22Rv1 (cell line): ENCODE results near the gene MGAT5.

Experiments
- ZFX ChIP-seq: fragments of 450-650 bp; IDR thresholded peaks from 2 replicates; pipeline ENCODE4 v1.6.1; 2017; ENCODE audit warnings: antibody characterized with exemption, borderline replicate concordance
- TF ChIP-seq, protein P1 (sequence below): fragments of 450-650 bp; IDR thresholded peaks from 2 replicates; pipeline ENCODE4 v1.5.1; 2017; ENCODE audit warnings: mild to moderate bottlenecking

DNA sequence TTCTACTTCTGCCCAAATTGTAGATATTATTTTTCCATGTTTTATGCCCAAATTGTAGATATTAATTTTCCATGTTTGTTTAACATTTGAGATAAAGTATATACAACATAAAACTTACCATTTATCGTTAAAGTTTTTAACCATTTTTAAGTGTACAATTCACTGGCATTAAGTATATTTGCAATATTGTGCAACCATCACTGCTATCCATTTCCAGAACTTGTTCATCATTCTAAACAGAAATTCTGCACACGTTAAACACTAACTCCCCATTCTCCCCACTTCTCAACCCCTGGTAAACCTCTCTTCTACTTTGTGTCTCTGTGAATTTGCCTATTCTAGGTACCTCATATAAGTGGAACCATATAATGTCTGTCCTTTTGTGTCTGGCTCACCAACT lies 162.1 kb downstream of the MGAT5 start:
- TF ChIP-seq, protein P1, sequence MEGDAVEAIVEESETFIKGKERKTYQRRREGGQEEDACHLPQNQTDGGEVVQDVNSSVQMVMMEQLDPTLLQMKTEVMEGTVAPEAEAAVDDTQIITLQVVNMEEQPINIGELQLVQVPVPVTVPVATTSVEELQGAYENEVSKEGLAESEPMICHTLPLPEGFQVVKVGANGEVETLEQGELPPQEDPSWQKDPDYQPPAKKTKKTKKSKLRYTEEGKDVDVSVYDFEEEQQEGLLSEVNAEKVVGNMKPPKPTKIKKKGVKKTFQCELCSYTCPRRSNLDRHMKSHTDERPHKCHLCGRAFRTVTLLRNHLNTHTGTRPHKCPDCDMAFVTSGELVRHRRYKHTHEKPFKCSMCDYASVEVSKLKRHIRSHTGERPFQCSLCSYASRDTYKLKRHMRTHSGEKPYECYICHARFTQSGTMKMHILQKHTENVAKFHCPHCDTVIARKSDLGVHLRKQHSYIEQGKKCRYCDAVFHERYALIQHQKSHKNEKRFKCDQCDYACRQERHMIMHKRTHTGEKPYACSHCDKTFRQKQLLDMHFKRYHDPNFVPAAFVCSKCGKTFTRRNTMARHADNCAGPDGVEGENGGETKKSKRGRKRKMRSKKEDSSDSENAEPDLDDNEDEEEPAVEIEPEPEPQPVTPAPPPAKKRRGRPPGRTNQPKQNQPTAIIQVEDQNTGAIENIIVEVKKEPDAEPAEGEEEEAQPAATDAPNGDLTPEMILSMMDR = no peak
- no peak for TF ChIP-seq ZFX
